ENCODE data around the gene TYR. TPM values are rescaled to one million over a fixed set of nuclear protein-coding genes. Genes with fewer than 3 reads are reported as not detected.
A peak's percentile ranks its signal among the peaks of the same experiment; 100 is the strongest.

The TYR gene
- total RNA-seq, 1 experiment from 2014 or later: not detected

GRCh38 chr11:89189776-89190175 is 12.1 kb downstream of the TYR start:
- no peak for DNase-seq
- Mint-ChIP-seq H3K9me3 (ENCODE audit: unreplicated experiment) (no peaks in the 10 kb centered on the region), H3K36me3 (ENCODE audit: insufficient read depth, unreplicated experiment) (no peaks in the 10 kb centered on the region), H3K27me3 (ENCODE audit: insufficient read depth, unreplicated experiment) (peaks cover 8% of the 10 kb centered on the region), H3K4me1 (ENCODE audit: low read depth, unreplicated experiment) (no peaks in the 10 kb centered on the region), H3K27ac (ENCODE audit: unreplicated experiment) (no peak overlapping the region), H3K4me3 (ENCODE audit: unreplicated experiment) (no peak overlapping the region)
- no TSS peak for BruUV-seq (replicated peaks)
- CTCF ChIA-PET: no interaction called here
- no peaks in the 10 kb centered on the region for H3K4me1 ChIP-seq
- intact Hi-C loops (cut with micrococcal nuclease; ENCODE audit: unreplicated experiment): no loop called here
- H3K4me3 ChIP-seq (ENCODE audit: low read depth, low read length): no peak overlapping the region
- no peaks in the 10 kb centered on the region for H3K27me3 ChIP-seq (replicated peaks; ENCODE audit: control insufficient read depth, insufficient read depth, low read length)
- POLR2A ChIA-PET: no interaction called here
- no peak for TF ChIP-seq CTCF (IDR thresholded peaks at IDR 0.05; ENCODE audit: insufficient read depth in 1 of 2, low read depth in 1 of 2, low read length in 1 of 2, severe bottlenecking in 1 of 2, unreplicated experiment in 1 of 2)
- H3K9me3 ChIP-seq: no peaks in the 10 kb centered on the region
- H3K36me3 ChIP-seq (ENCODE audit: control insufficient read depth, insufficient read depth, low read length): no peaks in the 10 kb centered on the region

- no peak overlapping the region for H3K27ac Mint-ChIP-seq (ENCODE audit: unreplicated experiment)
- ChIA-PET POLR2A (no interaction called here), CTCF (no interaction called here)
- no peaks in the 10 kb centered on the region for H3K9me3 ChIP-seq
- H3K4me3 Mint-ChIP-seq (ENCODE audit: unreplicated experiment): no peak overlapping the region
- intact Hi-C loops (cut with micrococcal nuclease; ENCODE audit: unreplicated experiment): loop anchor here (10.0 kb wide), 2 partner anchors 154 to 234 kb away; no protein-coding TSS in a partner anchor
- no peaks in the 10 kb centered on the region for H3K27me3 ChIP-seq (replicated peaks; ENCODE audit: control insufficient read depth, insufficient read depth, low read length)
- no peaks in the 10 kb centered on the region for H3K4me1 ChIP-seq
- no peaks in the 10 kb centered on the region for H3K4me1 Mint-ChIP-seq (ENCODE audit: low read depth, unreplicated experiment)
- H3K4me3 ChIP-seq (ENCODE audit: low read depth, low read length): no peak overlapping the region
- no peak for TF ChIP-seq CTCF (IDR thresholded peaks at IDR 0.05; ENCODE audit: insufficient read depth in 1 of 2, low read depth in 1 of 2, low read length in 1 of 2, severe bottlenecking in 1 of 2, unreplicated experiment in 1 of 2)
- no peaks in the 10 kb centered on the region for H3K36me3 ChIP-seq (ENCODE audit: control insufficient read depth, insufficient read depth, low read length)
- no peak for DNase-seq
- BruUV-seq (replicated peaks): no TSS peak
- H3K27me3 Mint-ChIP-seq (ENCODE audit: insufficient read depth, unreplicated experiment): peaks cover under 1% of the 10 kb centered on the region
- H3K36me3 Mint-ChIP-seq (ENCODE audit: insufficient read depth, unreplicated experiment): no peaks in the 10 kb centered on the region
- no peaks in the 10 kb centered on the region for H3K9me3 Mint-ChIP-seq (ENCODE audit: unreplicated experiment)
Measured at GRCh38 chr11:89201138-89201537, 23.5 kb downstream of the TYR start.

- intact Hi-C loops (cut with micrococcal nuclease; ENCODE audit: unreplicated experiment): loop anchor here (2.0 to 10.0 kb wide), 3 partner anchors 151 to 411 kb away; no protein-coding TSS in a partner anchor
- BruUV-seq (replicated peaks): no TSS peak
- Mint-ChIP-seq H3K4me3 (ENCODE audit: unreplicated experiment) (no peak overlapping the region), H3K27me3 (ENCODE audit: insufficient read depth, unreplicated experiment) (peaks cover 3% of the 10 kb centered on the region), H3K27ac (ENCODE audit: unreplicated experiment) (peak overlapping the region; percentile 47), H3K9me3 (ENCODE audit: unreplicated experiment) (no peaks in the 10 kb centered on the region), H3K4me1 (ENCODE audit: low read depth, unreplicated experiment) (no peaks in the 10 kb centered on the region), H3K36me3 (ENCODE audit: insufficient read depth, unreplicated experiment) (no peaks in the 10 kb centered on the region)
- H3K4me3 ChIP-seq (ENCODE audit: low read depth, low read length): no peak overlapping the region
- no peaks in the 10 kb centered on the region for H3K36me3 ChIP-seq (ENCODE audit: control insufficient read depth, insufficient read depth, low read length)
- H3K4me1 ChIP-seq: no peaks in the 10 kb centered on the region
- no peak for DNase-seq
- ChIA-PET CTCF (no interaction called here), POLR2A (no interaction called here)
- peaks cover 2% of the 10 kb centered on the region; the same call in 1 of the 2 replicates for H3K9me3 ChIP-seq
- H3K27me3 ChIP-seq (replicated peaks; ENCODE audit: control insufficient read depth, insufficient read depth, low read length): no peaks in the 10 kb centered on the region
- no peak for TF ChIP-seq CTCF (IDR thresholded peaks at IDR 0.05; ENCODE audit: insufficient read depth in 1 of 2, low read depth in 1 of 2, low read length in 1 of 2, severe bottlenecking in 1 of 2, unreplicated experiment in 1 of 2)
Measured at GRCh38 chr11:89203814-89204213, 26.1 kb downstream of the TYR start.

Data from Caco-2 (cell line).